Mammary epithelial cell (primary cell): ENCODE data around the gene ORC3.

ENCODE experiments used
- EZH2 ChIP-seq: IDR thresholded peaks from 2 replicates; pipeline ENCODE4 v1.6.1; 2012; ENCODE audit warnings: low read length, inconsistent platforms, borderline replicate concordance
- TF ChIP-seq, protein P1 (sequence below), 2 donors: IDR thresholded peaks in 1 of 2; conservative IDR thresholded peaks in 1 of 2; 2 replicates each; pipeline ENCODE4 v1.5.1; 2011 to 2012; ENCODE audit warnings: inconsistent platforms in 2 of 2, low read length in 2 of 2, mild to moderate bottlenecking in 2 of 2, control low read depth in 1 of 2, low read depth in 1 of 2; ENCODE audit not compliant: insufficient read depth in 1 of 2; ENCODE audit errors: extremely low read depth in 1 of 2

GRCh38 chr6:87618531-87618930 lies 28.6 kb downstream of the ORC3 start:
- TF ChIP-seq, protein P1, sequence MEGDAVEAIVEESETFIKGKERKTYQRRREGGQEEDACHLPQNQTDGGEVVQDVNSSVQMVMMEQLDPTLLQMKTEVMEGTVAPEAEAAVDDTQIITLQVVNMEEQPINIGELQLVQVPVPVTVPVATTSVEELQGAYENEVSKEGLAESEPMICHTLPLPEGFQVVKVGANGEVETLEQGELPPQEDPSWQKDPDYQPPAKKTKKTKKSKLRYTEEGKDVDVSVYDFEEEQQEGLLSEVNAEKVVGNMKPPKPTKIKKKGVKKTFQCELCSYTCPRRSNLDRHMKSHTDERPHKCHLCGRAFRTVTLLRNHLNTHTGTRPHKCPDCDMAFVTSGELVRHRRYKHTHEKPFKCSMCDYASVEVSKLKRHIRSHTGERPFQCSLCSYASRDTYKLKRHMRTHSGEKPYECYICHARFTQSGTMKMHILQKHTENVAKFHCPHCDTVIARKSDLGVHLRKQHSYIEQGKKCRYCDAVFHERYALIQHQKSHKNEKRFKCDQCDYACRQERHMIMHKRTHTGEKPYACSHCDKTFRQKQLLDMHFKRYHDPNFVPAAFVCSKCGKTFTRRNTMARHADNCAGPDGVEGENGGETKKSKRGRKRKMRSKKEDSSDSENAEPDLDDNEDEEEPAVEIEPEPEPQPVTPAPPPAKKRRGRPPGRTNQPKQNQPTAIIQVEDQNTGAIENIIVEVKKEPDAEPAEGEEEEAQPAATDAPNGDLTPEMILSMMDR (conservative IDR thresholded peaks at IDR 0.05 in 1 of 2, IDR thresholded peaks at IDR 0.05 in 1 of 2; ENCODE audit: extremely low read depth in 1 of 2, insufficient read depth in 1 of 2, low read depth in 1 of 2, low read length in 2 of 2) = no peak
- TF ChIP-seq EZH2 = no peak
